ENCODE data around the gene ADGRG6.

ADGRG6 gene

DNA sequence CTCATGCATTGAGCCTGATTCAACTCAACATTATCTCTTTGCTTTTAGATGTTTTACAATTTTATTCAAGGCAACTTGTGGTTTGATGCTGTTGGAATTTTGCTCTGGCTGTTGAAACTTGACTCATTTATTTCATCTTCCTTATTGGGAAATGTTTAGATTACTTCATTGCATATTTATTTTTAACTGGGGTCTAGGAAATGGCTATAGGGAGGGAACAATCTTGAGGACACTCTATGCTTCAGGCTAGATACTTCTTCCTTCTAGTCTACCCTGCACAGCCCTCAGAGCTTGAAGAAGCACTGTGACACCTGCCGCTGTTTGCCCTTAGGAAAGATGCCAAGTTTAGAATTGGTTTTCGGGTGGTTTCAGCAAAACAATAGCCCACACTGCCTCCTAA is 183.4 kb downstream of the ADGRG6 start:
- Histone ChIP-seq H3K9ac (ENCODE audit: low read length in 5 of 5) (no peak overlapping the region), H3K36me3 (ENCODE audit: control insufficient read depth in 5 of 5, insufficient read depth in 5 of 5, low read length in 5 of 5) (no peaks in the 10 kb centered on the region), H3K9me3 (ENCODE audit: control insufficient read depth in 5 of 5, low read length in 5 of 5) (peaks cover 0 to 3% (median 0%) of the 10 kb centered on the region in 5 donors), H3K27me3 (ENCODE audit: control insufficient read depth in 5 of 5, insufficient read depth in 4 of 5, low read length in 5 of 5) (no peaks in the 10 kb centered on the region), H3K4me1 (ENCODE audit: control insufficient read depth in 5 of 5, insufficient read depth in 5 of 5, low read length in 5 of 5) (no peaks in the 10 kb centered on the region), H3K27ac (ENCODE audit: low read depth, low read length) (no peak overlapping the region), H3K4me3 (ENCODE audit: low read depth in 1 of 5, low read length in 5 of 5) (no peak overlapping the region)

DNA sequence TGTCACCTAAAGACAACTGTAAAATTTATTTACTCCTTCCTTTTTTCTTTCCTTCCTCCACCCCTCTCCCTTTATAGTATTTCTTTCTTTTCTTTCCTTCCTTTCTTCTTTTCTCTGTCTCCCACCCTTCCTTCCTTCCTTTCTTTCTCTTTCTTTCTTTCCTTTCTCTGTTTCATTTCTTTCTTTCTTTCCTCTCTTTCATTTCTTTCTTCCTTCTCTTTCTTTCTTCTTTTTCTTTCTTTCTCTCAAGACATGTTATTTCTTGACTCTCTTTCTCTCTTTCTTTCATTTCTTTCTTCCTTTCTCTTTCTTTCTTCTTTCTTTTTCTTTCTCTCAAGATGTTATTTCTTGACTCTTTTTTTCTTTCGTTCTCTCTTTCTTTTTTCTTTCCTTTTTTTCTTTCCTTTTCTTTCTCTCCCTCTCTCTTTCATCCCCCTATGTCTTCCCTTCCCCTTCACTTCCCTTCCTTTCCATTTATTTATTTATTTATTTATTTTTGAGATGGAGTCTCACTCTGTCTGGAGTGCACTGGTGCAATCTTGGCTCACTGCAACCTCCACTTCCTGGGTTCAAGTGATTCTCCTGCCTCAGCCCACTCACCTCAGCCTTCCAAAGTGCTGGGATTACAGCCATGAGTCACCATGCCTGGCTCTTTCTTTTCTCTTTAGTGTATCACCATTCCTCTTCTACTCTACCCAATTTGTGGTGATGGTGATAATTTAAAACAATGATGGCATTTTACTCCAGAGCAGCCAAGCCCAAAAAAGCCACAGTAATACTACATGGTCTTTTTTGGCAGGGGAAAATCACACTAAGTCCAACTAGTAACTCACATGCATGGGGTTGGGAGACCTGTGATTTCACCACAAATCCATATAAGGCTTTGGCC is 188.2 kb downstream of the ADGRG6 start:
- Histone ChIP-seq H3K27ac (ENCODE audit: low read depth, low read length) (no peak overlapping the region), H3K9me3 (ENCODE audit: control insufficient read depth in 5 of 5, low read length in 5 of 5) (peaks cover 0 to 3% (median 0%) of the 10 kb centered on the region in 5 donors), H3K27me3 (ENCODE audit: control insufficient read depth in 5 of 5, insufficient read depth in 4 of 5, low read length in 5 of 5) (no peaks in the 10 kb centered on the region), H3K36me3 (ENCODE audit: control insufficient read depth in 5 of 5, insufficient read depth in 5 of 5, low read length in 5 of 5) (no peaks in the 10 kb centered on the region), H3K4me3 (ENCODE audit: low read depth in 1 of 5, low read length in 5 of 5) (no peak overlapping the region), H3K9ac (ENCODE audit: low read length in 5 of 5) (no peak overlapping the region), H3K4me1 (ENCODE audit: control insufficient read depth in 5 of 5, insufficient read depth in 5 of 5, low read length in 5 of 5) (no peaks in the 10 kb centered on the region)
